IMR-90 (cell line): ENCODE data around the gene CACNG6. TPM values are rescaled to one million over a fixed set of nuclear protein-coding genes. Genes with fewer than 3 reads are reported as not detected.

Experiments used
- ATAC-seq: fragments of 200-7000 bp; cut with Tn5 transposase; 2 replicates; pipeline ENCODE4 v1.9.1; 2020; ENCODE audit warnings: low read depth, mild to moderate bottlenecking, moderate library complexity
- BruUV-seq: library from RNA; stranded (reverse); fragments of 400-500 nt; replicated peaks from 2 replicates; lab custom pipeline; 2021; lab: Mats Ljungman, UMichigan
- CTCF ChIA-PET: fragments of 300-600 bp; formaldehyde crosslinking; extraction: SDS; loops from one replicate; lab custom pipeline; 2021; ENCODE audit warnings: antibody characterized with exemption; lab: Yijun Ruan, JAX
- POLR2A ChIA-PET: fragments of 300-600 bp; sonication (Branson Sonifier 250); formaldehyde crosslinking; loops from one replicate; lab custom pipeline; 2022; ENCODE audit warnings: antibody characterized with exemption; ENCODE audit not compliant: unreplicated experiment; lab: Charles Lee
- DNase-seq: peaks from one replicate; pipeline ENCODE4 v3.0.0; 2013
- H2AFZ ChIP-seq: replicated peaks from 2 replicates; pipeline ENCODE3; 2013; ENCODE audit warnings: low read length, mild to moderate bottlenecking; ENCODE audit not compliant: poor library complexity
- H2AK5ac ChIP-seq: 2 replicates; pipeline ENCODE4 v1.6.1; 2013; ENCODE audit warnings: low read depth, low read length, inconsistent platforms
- H2AK9ac ChIP-seq: replicated peaks from 2 replicates; pipeline ENCODE3; 2013; ENCODE audit warnings: mild to moderate bottlenecking, low read depth, low read length, moderate library complexity; ENCODE audit not compliant: poor library complexity
- H2BK120ac ChIP-seq: 2 replicates; pipeline ENCODE4 v1.6.1; 2013; ENCODE audit warnings: low read depth, low read length, inconsistent platforms
- H2BK15ac ChIP-seq: 3 replicates; pipeline ENCODE4 v1.6.1; 2013; ENCODE audit warnings: low read depth, low read length, inconsistent platforms
- H2BK20ac ChIP-seq: 2 replicates; pipeline ENCODE4 v1.6.1; 2013; ENCODE audit warnings: low read depth, mild to moderate bottlenecking, inconsistent platforms, low read length, moderate library complexity
- H2BK5ac ChIP-seq: 2 replicates; pipeline ENCODE4 v1.6.1; 2013; ENCODE audit warnings: mild to moderate bottlenecking, low read depth, low read length, inconsistent platforms; ENCODE audit not compliant: poor library complexity, severe bottlenecking
- H3K14ac ChIP-seq: replicated peaks from 2 replicates; pipeline ENCODE4 v1.6.1; 2013; ENCODE audit warnings: low read depth, low read length, inconsistent platforms
- H3K18ac ChIP-seq: 2 replicates; pipeline ENCODE4 v1.6.1; 2013; ENCODE audit warnings: low read depth, low read length, control low read depth
- H3K23ac ChIP-seq: 2 replicates; pipeline ENCODE4 v1.6.1; 2013; ENCODE audit warnings: low read depth, low read length, inconsistent platforms
- H3K27ac ChIP-seq: 2 replicates; pipeline ENCODE4 v1.5.1; 2013; ENCODE audit warnings: mild to moderate bottlenecking, control low read depth, low read length; ENCODE audit not compliant: insufficient read depth
- H3K27me3 ChIP-seq: 2 replicates; pipeline ENCODE4 v1.6.1; 2013; ENCODE audit warnings: low read length; ENCODE audit not compliant: control insufficient read depth, insufficient read depth
- H3K36me3 ChIP-seq: 2 replicates; pipeline ENCODE4 v1.6.1; 2013; ENCODE audit warnings: low read length, mixed read lengths; ENCODE audit not compliant: control insufficient read depth, insufficient read depth
- H3K4ac ChIP-seq: 2 replicates; pipeline ENCODE4 v1.6.1; 2013; ENCODE audit warnings: low read depth, low read length, inconsistent platforms
- H3K4me1 ChIP-seq: 2 replicates; pipeline ENCODE4 v1.6.1; 2013; ENCODE audit warnings: low read length, mixed read lengths; ENCODE audit not compliant: control insufficient read depth, insufficient read depth
- H3K4me2 ChIP-seq: 2 replicates; pipeline ENCODE4 v1.6.1; 2013; ENCODE audit warnings: low read depth, mild to moderate bottlenecking, control low read depth, low read length, moderate library complexity
- H3K4me3 ChIP-seq: 2 replicates; pipeline ENCODE4 v1.5.1; 2013; ENCODE audit warnings: low read depth, mild to moderate bottlenecking, control low read depth, low read length, moderate library complexity; ENCODE audit not compliant: insufficient read depth
- H3K56ac ChIP-seq: 2 replicates; pipeline ENCODE4 v1.6.1; 2013; ENCODE audit warnings: low read length, inconsistent platforms; ENCODE audit not compliant: insufficient read depth; ENCODE audit errors: extremely low read depth
- H3K79me1 ChIP-seq, 2 experiments: 2 replicates each; pipeline ENCODE4 v1.6.1; 2013; ENCODE audit warnings: low read length in 2 of 2, inconsistent platforms in 1 of 2, low read depth in 1 of 2
- H3K9ac ChIP-seq: 2 replicates; pipeline ENCODE4 v1.6.1; 2013; ENCODE audit warnings: low read depth, low read length, control low read depth
- H3K9me1 ChIP-seq: 2 replicates; pipeline ENCODE4 v1.6.1; 2013; ENCODE audit warnings: low read length, inconsistent platforms; ENCODE audit not compliant: insufficient read depth
- H3K9me3 ChIP-seq: 2 replicates; pipeline ENCODE4 v1.6.1; 2013; ENCODE audit warnings: low read length; ENCODE audit not compliant: control insufficient read depth, insufficient read depth
- H4K20me1 ChIP-seq: 2 replicates; pipeline ENCODE4 v1.6.1; 2013; ENCODE audit warnings: low read length, inconsistent platforms; ENCODE audit not compliant: insufficient read depth
- H4K5ac ChIP-seq: 2 replicates; pipeline ENCODE4 v1.6.1; 2013; ENCODE audit warnings: mild to moderate bottlenecking, low read depth, low read length, control low read depth
- H4K8ac ChIP-seq, 2 experiments: 2 replicates each; pipeline ENCODE4 v1.6.1; 2013; ENCODE audit warnings: low read depth in 2 of 2, low read length in 2 of 2, control low read depth in 1 of 2, inconsistent platforms in 1 of 2
- H4K91ac ChIP-seq: 2 replicates; pipeline ENCODE4 v1.6.1; 2013; ENCODE audit warnings: low read depth, low read length, inconsistent platforms; ENCODE audit not compliant: insufficient read depth
- CHD1 ChIP-seq: IDR thresholded peaks from 2 replicates; pipeline ENCODE4 v1.6.1; 2012; ENCODE audit warnings: low read depth, low read length, improper control_type of control experiment
- CTCF ChIP-seq: conservative IDR thresholded peaks from 2 replicates; pipeline ENCODE4 v1.5.1; 2012; ENCODE audit warnings: mild to moderate bottlenecking, low read depth, low read length, improper control_type of control experiment
- MXI1 ChIP-seq: IDR thresholded peaks from 2 replicates; pipeline ENCODE4 v1.6.1; 2012; ENCODE audit warnings: low read depth, mild to moderate bottlenecking, low read length, moderate library complexity, borderline replicate concordance
- NFE2L2 ChIP-seq: fragments of 150-350 bp; IDR thresholded peaks from 2 replicates; pipeline ENCODE4 v1.6.1; 2016; ENCODE audit warnings: low read depth, mild to moderate bottlenecking, low read length
- RAD21 ChIP-seq: IDR thresholded peaks from 2 replicates; pipeline ENCODE4 v1.6.1; 2012; ENCODE audit warnings: low read length, improper control_type of control experiment
- WGBS, 2 experiments: methylation state at CpG; one replicate each; pipeline versions ENCODE4 v1.1.5 to v1.1.7; 2013; ENCODE audit warnings: missing lambda C conversion rate in 2 of 2; ENCODE audit not compliant: insufficient read length in 1 of 2; ENCODE audit errors: extremely low coverage in 2 of 2; 5-methylcytosine and 5-hydroxymethylcytosine counted together
- dilution Hi-C: fragments of 300-500 bp; cut with HindIII; formaldehyde crosslinking; loops from one replicate; pipeline ENCODE4 v1.14.3; 2018; ENCODE audit warnings: low sequenced_read_pairs; ENCODE audit not compliant: unreplicated experiment
- in situ Hi-C: fragments of 300-500 bp; cut with MboI; formaldehyde crosslinking; loops from 3 replicates; pipeline ENCODE4 v1.14.3; 2019; ENCODE audit warnings: low sequenced_read_pairs, inconsistent platforms, mixed read lengths
- intact Hi-C: fragments of 100-400 bp; cut with micrococcal nuclease; formaldehyde crosslinking; loops from 2 replicates; pipeline ENCODE4 v1.10.0; 2022
- microRNA-seq, 2 experiments: library from miRNA; stranded (forward) in 1 of 2; unstranded in 1 of 2; fragments of 10-50 nt in 1 of 2; fragments of <30 nt in 1 of 2; gene quantifications in 1 of 2; microRNA quantifications in 1 of 2; one replicate each; pipeline versions ENCODE3 to v1.1.0; 2013 to 2020; ENCODE audit not compliant: insufficient read depth in 1 of 2, insufficient read length in 1 of 2, unreplicated experiment in 1 of 2
- polyA plus RNA-seq, 3 experiments: library from polyadenylated mRNA; depleted of rRNA; stranded (reverse); fragments of >200 nt; gene quantifications; 2 replicates each; pipeline ENCODE4 v1.2.3, GENCODE V29; 2012; ENCODE audit warnings: low replicate concordance in 1 of 3
- small RNA-seq, 5 experiments: library from RNA; depleted of rRNA; stranded (forward); fragments of <200 nt; gene quantifications; one replicate each; pipeline ENCODE3, GENCODE V24; 2012
- total RNA-seq: library from RNA; depleted of rRNA; stranded (reverse); fragments of >200 nt; gene quantifications from 2 replicates; pipeline ENCODE4 v1.2.3, GENCODE V29; 2012; rRNA removed
- TF ChIP-seq, protein P1 (sequence below): fragments of 150-350 bp; IDR thresholded peaks from 2 replicates; pipeline ENCODE4 v1.6.1; 2017; ENCODE audit warnings: mild to moderate bottlenecking, antibody characterized with exemption, low read length, low read depth

Gene CACNG6
- total and polyA plus RNA-seq, 2 of the 4 experiments (the other 2 are of a cell fraction): not detected

DNA sequence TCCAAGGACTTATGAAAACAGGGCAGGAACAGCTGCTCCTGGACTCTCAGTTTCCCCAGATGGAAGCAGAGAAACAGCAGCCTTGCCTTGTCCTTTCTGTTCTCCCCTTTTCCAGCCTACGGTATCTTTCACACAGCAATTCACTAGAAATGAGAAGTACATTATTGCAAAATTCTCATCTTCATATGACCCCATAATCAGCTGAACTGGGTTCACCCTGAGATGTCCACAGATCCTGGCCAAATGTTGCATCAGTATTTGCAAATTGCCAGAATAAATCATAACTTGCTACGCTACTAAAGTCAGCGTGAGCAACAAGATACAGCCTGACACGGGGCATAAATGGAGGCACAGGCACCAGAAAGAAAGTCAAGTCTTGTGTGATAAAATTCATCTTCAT is 56.2 kb downstream of the CACNG6 start:
- Histone ChIP-seq H2AK5ac (no peak overlapping the region), H2BK20ac (no peak overlapping the region), H2BK15ac (no peak overlapping the region), H4K20me1 (no peaks in the 10 kb centered on the region), H4K8ac (no peak overlapping the region), H3K18ac (no peak overlapping the region), H3K9ac (no peak overlapping the region), H2AFZ (no peak overlapping the region), H2AK9ac (no peak overlapping the region), H3K23ac (no peak overlapping the region), H2BK120ac (no peak overlapping the region), H4K5ac (no peak overlapping the region), H3K27me3 (no peaks in the 10 kb centered on the region), H3K4me3 (no peak overlapping the region), H3K56ac (no peak overlapping the region), H3K14ac (no peak overlapping the region), H3K36me3 (no peaks in the 10 kb centered on the region), H2BK5ac (no peak overlapping the region), H4K91ac (no peak overlapping the region), H3K4ac (no peak overlapping the region), H3K9me3 (no peaks in the 10 kb centered on the region; the same call in 1 of the 2 replicates), H3K79me1 (no peaks in the 10 kb centered on the region), H3K27ac (no peak overlapping the region), H3K9me1 (no peaks in the 10 kb centered on the region), H3K4me1 (no peaks in the 10 kb centered on the region), H3K4me2 (no peak overlapping the region)
- BruUV-seq: no TSS peak
- dilution Hi-C loops: no loop called here
- WGBS, 2 experiments: 75% methylated on average over 1 of the region's 4 CpGs; no CpG with 5 or more reads in 1 of the 2 experiments
- TF ChIP-seq CHD1 (no peak), MXI1 (no peak), RAD21 (no peak), NFE2L2 (no peak), CTCF (no peak)
- TF ChIP-seq, protein P1, sequence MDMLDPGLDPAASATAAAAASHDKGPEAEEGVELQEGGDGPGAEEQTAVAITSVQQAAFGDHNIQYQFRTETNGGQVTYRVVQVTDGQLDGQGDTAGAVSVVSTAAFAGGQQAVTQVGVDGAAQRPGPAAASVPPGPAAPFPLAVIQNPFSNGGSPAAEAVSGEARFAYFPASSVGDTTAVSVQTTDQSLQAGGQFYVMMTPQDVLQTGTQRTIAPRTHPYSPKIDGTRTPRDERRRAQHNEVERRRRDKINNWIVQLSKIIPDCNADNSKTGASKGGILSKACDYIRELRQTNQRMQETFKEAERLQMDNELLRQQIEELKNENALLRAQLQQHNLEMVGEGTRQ: no peak
- DNase-seq (no peak), ATAC-seq (no peak)
- in situ Hi-C loops: no loop called here
- ChIA-PET CTCF (no interaction called here), POLR2A (no interaction called here)
- intact Hi-C loops: no loop called here

Small RNA genes within 50 kb of the gene (microRNA-seq; reads per million reads assigned to microRNA genes)
- not detected for gene AC012314.20 (ENCODE audit: insufficient read depth, insufficient read length)

Small RNA genes within 50 kb of the gene (small RNA-seq; reads per million reads assigned to genes)
- 0 reads per million in 5 experiments for gene AC012314.20

Other genes with a start within 250 kb of the CACNG6 start
- gene NLRP12, start 167.3 kb upstream of the CACNG6 start, total RNA-seq: not detected in 2 replicates
- gene NLRP12, start 167.3 kb upstream of the CACNG6 start, polyA plus RNA-seq (2012; rRNA removed): not detected in 2 replicates
- 4.8 and 5.3 TPM in 2 replicates for gene MYADM, start 123.8 kb upstream of the CACNG6 start, total RNA-seq
- 96.1 and 112 TPM in 2 replicates for gene MYADM, start 123.8 kb upstream of the CACNG6 start, polyA plus RNA-seq (2012; rRNA removed)
- gene PRKCG, start 109.4 kb upstream of the CACNG6 start, total RNA-seq: not detected in 2 replicates
- gene PRKCG, start 109.4 kb upstream of the CACNG6 start, polyA plus RNA-seq (2012; rRNA removed): 0.04 TPM in 1 of 2 replicates, not detected in the other
- under 0.01 and 0.36 TPM in 2 replicates for gene CACNG7, start 82.4 kb upstream of the CACNG6 start, total RNA-seq
- 6.7 and 7.7 TPM in 2 replicates for gene CACNG7, start 82.4 kb upstream of the CACNG6 start, polyA plus RNA-seq (2012; rRNA removed)
- not detected in 2 replicates for gene CACNG8, start 28.7 kb upstream of the CACNG6 start, total RNA-seq
- gene CACNG8, start 28.7 kb upstream of the CACNG6 start, polyA plus RNA-seq (2012; rRNA removed): 0.09 and 0.15 TPM in 2 replicates
- gene VSTM1, start 72.3 kb downstream of the CACNG6 start, total RNA-seq: not detected in 2 replicates
- not detected in 2 replicates for gene VSTM1, start 72.3 kb downstream of the CACNG6 start, polyA plus RNA-seq (2012; rRNA removed)
- not detected in 2 replicates for gene TARM1, start 89.7 kb downstream of the CACNG6 start, total RNA-seq
- not detected in 2 replicates for gene TARM1, start 89.7 kb downstream of the CACNG6 start, polyA plus RNA-seq (2012; rRNA removed)
- gene OSCAR, start 109.2 kb downstream of the CACNG6 start, total RNA-seq: not detected in 2 replicates
- 0.15 and 0.23 TPM in 2 replicates for gene OSCAR, start 109.2 kb downstream of the CACNG6 start, polyA plus RNA-seq (2012; rRNA removed)
- gene NDUFA3, start 111.2 kb downstream of the CACNG6 start, total RNA-seq: 7.9 and 24.7 TPM in 2 replicates
- 85.0 and 104 TPM in 2 replicates for gene NDUFA3, start 111.2 kb downstream of the CACNG6 start, polyA plus RNA-seq (2012; rRNA removed)
- 7.9 and 11.9 TPM in 2 replicates for gene TFPT, start 124.0 kb downstream of the CACNG6 start, total RNA-seq
- 17.1 and 20.9 TPM in 2 replicates for gene TFPT, start 124.0 kb downstream of the CACNG6 start, polyA plus RNA-seq (2012; rRNA removed)
- gene PRPF31, start 124.1 kb downstream of the CACNG6 start, total RNA-seq: 66.1 and 66.9 TPM in 2 replicates
- gene PRPF31, start 124.1 kb downstream of the CACNG6 start, polyA plus RNA-seq (2012; rRNA removed): 54.7 and 65.4 TPM in 2 replicates
- gene CNOT3, start 146.1 kb downstream of the CACNG6 start, total RNA-seq: 5.4 and 10.6 TPM in 2 replicates
- gene CNOT3, start 146.1 kb downstream of the CACNG6 start, polyA plus RNA-seq (2012; rRNA removed): 19.9 and 26.7 TPM in 2 replicates
- 2.7 and 5.0 TPM in 2 replicates for gene LENG1, start 168.1 kb downstream of the CACNG6 start, total RNA-seq
- 5.3 and 6.1 TPM in 2 replicates for gene LENG1, start 168.1 kb downstream of the CACNG6 start, polyA plus RNA-seq (2012; rRNA removed)
- 0.28 and 0.72 TPM in 2 replicates for gene TMC4, start 181.5 kb downstream of the CACNG6 start, total RNA-seq
- gene TMC4, start 181.5 kb downstream of the CACNG6 start, polyA plus RNA-seq (2012; rRNA removed): 1.1 and 1.3 TPM in 2 replicates
- 9.2 and 11.3 TPM in 2 replicates for gene MBOAT7, start 197.9 kb downstream of the CACNG6 start, total RNA-seq
- gene MBOAT7, start 197.9 kb downstream of the CACNG6 start, polyA plus RNA-seq (2012; rRNA removed): 121 and 137 TPM in 2 replicates
- gene TSEN34, start 199.7 kb downstream of the CACNG6 start, total RNA-seq: 32.1 and 34.4 TPM in 2 replicates
- gene TSEN34, start 199.7 kb downstream of the CACNG6 start, polyA plus RNA-seq (2012; rRNA removed): 69.4 and 85.4 TPM in 2 replicates
- gene RPS9, start 209.2 kb downstream of the CACNG6 start, total RNA-seq: 1,531 and 2,225 TPM in 2 replicates
- 2,323 and 2,588 TPM in 2 replicates for gene RPS9, start 209.2 kb downstream of the CACNG6 start, polyA plus RNA-seq (2012; rRNA removed)
- not detected in 2 replicates for gene LILRB3, start 231.4 kb downstream of the CACNG6 start, total RNA-seq
- gene LILRB3, start 231.4 kb downstream of the CACNG6 start, polyA plus RNA-seq (2012; rRNA removed): not detected in 2 replicates